GM19238 (cell line): ENCODE data around the gene TCF4.

Experiments used
- DNase-seq: peaks from one replicate; pipeline ENCODE4 v3.0.0; 2011; ENCODE audit warnings: low spot score; ENCODE audit not compliant: insufficient read length

The TCF4 gene

DNA sequence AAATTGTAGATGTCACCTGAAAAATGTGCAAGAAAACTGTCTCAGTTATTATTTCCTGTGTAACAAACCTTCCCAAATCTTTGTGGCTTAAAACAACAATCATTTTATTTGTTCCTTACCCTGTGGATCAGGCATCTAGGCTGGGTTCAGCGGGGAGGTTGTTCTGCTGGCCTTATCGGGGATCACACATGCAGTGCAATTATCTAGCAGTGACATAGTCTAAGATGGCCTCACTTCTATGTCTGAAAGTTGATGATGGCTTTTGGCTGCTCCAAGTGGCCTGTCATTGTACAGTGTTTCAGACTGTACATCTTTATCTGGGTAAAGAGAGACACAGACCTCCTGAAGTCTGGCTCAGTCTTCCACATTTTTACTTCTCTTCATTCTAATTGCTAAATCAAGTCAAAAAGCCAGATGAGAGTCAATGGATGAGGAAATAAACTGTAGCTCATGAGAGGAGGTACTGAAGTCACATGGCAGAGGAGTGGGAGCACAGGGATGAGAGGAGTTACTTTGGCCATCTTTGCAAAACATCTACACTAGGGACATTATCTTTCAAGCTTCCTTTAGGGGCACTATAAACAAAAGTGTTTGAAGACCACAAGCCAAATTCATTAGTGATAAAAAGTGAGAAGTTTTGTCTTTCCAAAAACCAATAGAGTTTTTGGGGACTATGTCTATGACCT is 385.6 kb downstream of the TCF4 start:
- no peak for DNase-seq

DNA sequence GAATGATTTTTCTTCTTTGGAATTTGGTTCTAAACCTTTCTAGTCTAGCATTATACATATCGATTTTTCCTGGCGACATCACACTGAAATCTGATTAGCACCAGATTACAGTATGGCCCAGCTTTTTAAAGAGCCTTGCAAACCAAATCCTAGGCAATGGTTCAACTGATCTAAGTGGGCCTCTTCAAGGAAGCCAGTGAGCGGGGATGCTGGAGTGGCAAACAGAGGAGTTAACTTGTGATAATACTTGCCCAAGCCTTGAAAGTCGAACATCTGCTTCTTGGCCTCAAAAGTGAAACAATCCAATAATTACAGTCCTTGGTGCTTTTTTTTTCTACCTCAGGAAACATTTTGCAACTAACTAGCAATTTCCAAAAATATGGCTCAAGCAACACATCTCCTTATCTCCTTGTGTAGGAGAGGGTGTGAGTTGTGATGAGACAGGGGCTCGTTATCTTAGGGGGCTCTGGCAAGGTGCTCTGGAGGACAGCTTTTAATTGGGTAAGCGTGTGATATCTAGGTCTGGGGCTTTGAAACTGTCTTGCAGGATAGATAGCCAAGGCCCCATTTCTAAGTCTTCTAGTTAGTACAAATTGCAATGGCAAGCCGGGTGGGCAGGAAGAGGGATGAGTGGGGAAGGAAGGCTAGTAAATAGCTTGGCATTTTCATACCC is 388.6 kb downstream of the TCF4 start:
- DNase-seq: no peak

DNA sequence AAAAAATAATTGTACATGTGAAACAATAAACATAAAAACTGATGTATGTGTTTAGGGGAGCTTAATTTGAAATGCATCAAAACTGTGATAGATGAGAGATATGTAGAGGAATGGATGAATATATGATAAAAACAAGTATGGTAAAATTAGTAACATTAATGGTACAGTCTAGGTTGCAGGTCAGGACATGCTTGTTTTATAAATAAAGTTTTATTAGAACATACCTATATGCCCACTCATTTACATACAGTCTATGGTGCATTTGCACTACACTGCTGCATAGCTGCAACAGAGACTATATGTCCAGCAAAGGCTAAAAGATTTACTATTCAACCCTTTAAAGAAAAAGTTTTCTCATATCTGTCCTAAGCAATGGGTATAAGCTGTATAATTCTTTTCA is 392.1 kb downstream of the TCF4 start:
- DNase-seq: no peak

DNA sequence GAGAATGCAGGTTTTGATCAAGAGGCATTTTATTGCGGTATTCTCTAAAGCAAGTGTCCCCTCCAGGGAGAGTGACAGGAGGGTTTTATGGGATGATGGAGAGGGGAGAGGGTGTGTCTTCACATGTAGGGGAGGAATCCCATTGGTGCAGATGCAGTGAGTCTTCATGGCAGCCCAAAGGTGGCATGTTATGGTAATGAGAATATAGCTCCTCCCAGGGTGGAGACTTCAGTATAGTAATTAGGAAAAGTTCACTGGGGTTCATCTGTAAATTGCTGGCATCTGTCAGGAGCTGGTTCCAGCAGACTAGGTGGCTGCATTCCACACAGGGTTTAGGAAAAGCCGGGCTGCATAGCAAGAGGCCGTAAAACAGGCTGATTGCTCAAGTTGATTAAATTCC is 398.0 kb downstream of the TCF4 start:
- no peak for DNase-seq

DNA sequence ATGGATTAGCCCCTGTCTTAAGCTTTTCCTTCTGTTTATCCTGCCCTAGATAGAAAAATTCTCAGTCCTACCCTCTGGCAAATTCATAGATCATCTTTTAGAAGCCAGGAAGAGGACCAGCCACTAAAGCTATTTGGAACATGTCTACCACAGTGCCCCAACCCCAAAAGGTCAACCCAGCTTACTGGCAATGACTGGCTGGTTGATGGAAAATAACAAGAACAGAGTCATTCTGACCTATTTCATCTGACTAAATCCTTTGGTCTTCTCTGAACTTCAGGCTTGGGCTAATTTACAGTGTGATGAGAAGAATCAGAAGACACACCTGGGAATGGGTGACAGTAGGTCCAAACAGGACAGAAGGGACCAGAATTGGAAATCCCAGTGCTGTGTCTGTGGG is 401.4 kb downstream of the TCF4 start:
- DNase-seq: no peak

DNA sequence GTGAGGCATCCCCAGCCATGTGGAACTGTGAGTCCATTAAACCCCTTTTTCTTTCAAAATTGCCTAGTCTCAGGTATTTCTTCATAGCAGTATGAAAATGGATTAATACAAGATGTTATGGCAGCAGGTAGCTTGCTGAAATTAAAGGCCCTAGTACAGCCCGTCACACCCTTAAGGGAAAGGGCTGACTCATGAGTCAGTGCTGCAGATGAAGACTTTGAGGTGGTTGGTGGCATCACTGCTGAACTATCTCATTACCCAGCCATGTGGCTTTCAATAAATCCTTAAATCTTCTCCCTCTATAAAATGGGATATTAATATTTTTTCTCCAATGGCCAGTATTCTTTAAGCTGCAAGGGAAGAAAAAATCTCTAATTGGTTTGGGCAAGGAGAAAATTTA is 402.6 kb downstream of the TCF4 start:
- DNase-seq: no peak

DNA sequence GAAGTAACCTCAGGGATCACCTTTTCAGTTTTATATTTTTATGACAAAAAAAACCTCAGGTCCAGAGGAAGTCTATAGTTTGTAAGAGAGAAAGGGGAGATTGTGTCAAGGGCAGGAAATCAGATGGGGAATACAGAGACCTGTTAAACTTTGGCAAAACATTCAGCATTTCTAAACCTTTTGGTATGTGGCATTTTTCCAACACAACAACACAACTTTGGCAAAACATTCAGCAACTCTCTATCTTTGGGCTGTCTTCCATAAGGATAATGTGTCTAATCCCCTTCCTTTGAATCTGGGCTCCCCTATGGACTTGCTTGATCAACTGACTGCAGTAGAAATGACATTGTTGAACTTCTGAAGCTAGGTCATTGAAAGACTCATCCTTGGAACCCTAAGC is 408.2 kb downstream of the TCF4 start:
- no peak for DNase-seq

DNA sequence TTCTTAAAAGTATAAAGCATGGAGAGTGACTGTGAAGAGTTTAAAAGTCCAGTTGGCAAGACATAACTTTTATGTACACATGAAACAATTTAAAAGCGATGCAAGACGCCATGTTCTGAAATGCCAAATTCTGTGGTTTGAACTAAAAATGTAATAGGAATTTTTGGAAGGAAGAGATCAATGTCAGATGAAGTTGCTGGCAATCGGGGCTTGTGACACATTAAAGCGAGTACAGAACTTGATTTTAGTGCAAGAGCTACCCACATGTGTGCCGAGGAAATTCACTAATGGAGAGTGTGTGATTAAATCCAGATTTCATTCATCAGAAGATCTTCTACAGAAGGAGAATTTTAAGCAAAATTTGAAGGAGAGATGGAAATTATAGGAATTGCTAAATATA is 408.6 kb downstream of the TCF4 start:
- no peak for DNase-seq

DNA sequence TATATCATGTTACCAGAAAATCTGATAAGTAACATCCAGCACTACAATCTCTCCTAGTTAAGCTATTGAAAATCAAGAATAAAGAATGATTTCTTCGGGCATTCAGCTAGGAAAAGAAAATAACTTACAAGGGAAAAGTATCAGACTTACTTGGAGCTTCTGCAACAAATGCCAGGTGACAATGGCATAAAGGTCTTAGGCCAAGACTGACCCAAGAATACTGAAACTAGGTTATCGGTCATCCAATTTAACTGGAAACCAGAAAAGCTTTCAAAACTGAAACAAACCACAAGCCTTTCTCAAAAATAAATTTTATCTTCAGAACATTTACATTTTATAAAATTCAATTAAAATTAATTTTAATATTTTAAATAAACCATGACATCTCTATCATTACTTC is 414.7 kb downstream of the TCF4 start:
- DNase-seq: no peak
